ENCODE data around the gene CGNL1.

CGNL1 gene

GRCh38 chr15:57328897-57329296 is 47.4 kb upstream of the CGNL1 start:
- H3K14ac ChIP-seq (ENCODE audit: low read length in 2 of 2): no peak overlapping the region
- H4K91ac ChIP-seq (ENCODE audit: low read length): no peak overlapping the region
- no peak overlapping the region for H2AFZ ChIP-seq (ENCODE audit: low read depth, low read length)
- no peak overlapping the region for H3K4me2 ChIP-seq (ENCODE audit: low read length, poor library complexity, severe bottlenecking)
- H2BK5ac ChIP-seq (ENCODE audit: low read depth, low read length, poor library complexity, severe bottlenecking): no peak overlapping the region
- no peak overlapping the region for H3K23ac ChIP-seq (ENCODE audit: low read length in 2 of 2)
- no peak overlapping the region for H4K8ac ChIP-seq (ENCODE audit: low read length)
- H3K36me3 ChIP-seq (ENCODE audit: control insufficient read depth in 1 of 2, insufficient read depth in 2 of 2, low read depth in 1 of 2, low read length in 2 of 2): no peaks in the 10 kb centered on the region
- H3K27ac ChIP-seq (ENCODE audit: low read length, poor library complexity, severe bottlenecking): no peak overlapping the region
- peaks cover 11% of the 10 kb centered on the region for H3K4me1 ChIP-seq (ENCODE audit: control insufficient read depth, insufficient read depth, low read depth, low read length)
- H3K27me3 ChIP-seq (ENCODE audit: control insufficient read depth in 1 of 2, insufficient read depth in 1 of 2, low read length in 2 of 2): peaks cover 0 to 12% of the 10 kb centered on the region in 2 experiments
- H3K79me1 ChIP-seq (replicated peaks; ENCODE audit: low read length, poor library complexity, severe bottlenecking): no peaks in the 10 kb centered on the region
- no peak overlapping the region for H3K4ac ChIP-seq (ENCODE audit: low read depth in 1 of 2, low read length in 2 of 2)
- H2BK12ac ChIP-seq (ENCODE audit: low read length in 2 of 2): no peak overlapping the region
- peak overlapping the region; percentile 67 for H3K9ac ChIP-seq (ENCODE audit: low read length)
- WGBS: 86% methylated on average over 5 of the region's 5 CpGs
- no peak overlapping the region for H2BK15ac ChIP-seq (ENCODE audit: low read depth, poor library complexity, severe bottlenecking)
- no peak for DNase-seq
- H3K18ac ChIP-seq (ENCODE audit: low read depth in 1 of 2, low read length in 2 of 2): no peak overlapping the region
- H2AK5ac ChIP-seq (ENCODE audit: low read length, severe bottlenecking): no peak overlapping the region
- H3K9me3 ChIP-seq (ENCODE audit: control insufficient read depth, low read length): no peaks in the 10 kb centered on the region
- no peak overlapping the region for H2BK120ac ChIP-seq (ENCODE audit: low read depth, low read length)
- no peak overlapping the region for H3K4me3 ChIP-seq (ENCODE audit: insufficient read depth in 1 of 2, low read depth in 1 of 2, low read length in 2 of 2)

GRCh38 chr15:57329582-57330367 is 46.5 kb upstream of the CGNL1 start:
- no peak overlapping the region for H3K9ac ChIP-seq (ENCODE audit: low read length)
- no peak overlapping the region for H4K8ac ChIP-seq (ENCODE audit: low read length)
- no peak overlapping the region for H3K4ac ChIP-seq (ENCODE audit: low read depth in 1 of 2, low read length in 2 of 2)
- no peak overlapping the region for H3K18ac ChIP-seq (ENCODE audit: low read depth in 1 of 2, low read length in 2 of 2)
- H3K36me3 ChIP-seq (ENCODE audit: control insufficient read depth in 1 of 2, insufficient read depth in 2 of 2, low read depth in 1 of 2, low read length in 2 of 2): no peaks in the 10 kb centered on the region
- no peaks in the 10 kb centered on the region for H3K9me3 ChIP-seq (ENCODE audit: control insufficient read depth, low read length)
- no peak overlapping the region for H3K4me2 ChIP-seq (ENCODE audit: low read length, poor library complexity, severe bottlenecking)
- no peak overlapping the region for H2BK5ac ChIP-seq (ENCODE audit: low read depth, low read length, poor library complexity, severe bottlenecking)
- no peak overlapping the region for H3K27ac ChIP-seq (ENCODE audit: low read length, poor library complexity, severe bottlenecking)
- no peak for DNase-seq
- no peak overlapping the region for H3K23ac ChIP-seq (ENCODE audit: low read length in 2 of 2)
- peaks cover 17% of the 10 kb centered on the region for H3K4me1 ChIP-seq (ENCODE audit: control insufficient read depth, insufficient read depth, low read depth, low read length)
- H3K4me3 ChIP-seq (ENCODE audit: insufficient read depth in 1 of 2, low read depth in 1 of 2, low read length in 2 of 2): no peak overlapping the region
- H2AFZ ChIP-seq (ENCODE audit: low read depth, low read length): no peak overlapping the region
- 91% methylated on average over 13 of the region's 13 CpGs for WGBS
- H2BK15ac ChIP-seq (ENCODE audit: low read depth, poor library complexity, severe bottlenecking): no peak overlapping the region
- H3K79me1 ChIP-seq (replicated peaks; ENCODE audit: low read length, poor library complexity, severe bottlenecking): no peaks in the 10 kb centered on the region
- no peak overlapping the region for H2BK120ac ChIP-seq (ENCODE audit: low read depth, low read length)
- H4K91ac ChIP-seq (ENCODE audit: low read length): no peak overlapping the region
- H2BK12ac ChIP-seq (ENCODE audit: low read length in 2 of 2): no peak overlapping the region
- H2AK5ac ChIP-seq (ENCODE audit: low read length, severe bottlenecking): no peak overlapping the region
- no peak overlapping the region for H3K14ac ChIP-seq (ENCODE audit: low read length in 2 of 2)
- H3K27me3 ChIP-seq (ENCODE audit: control insufficient read depth in 1 of 2, insufficient read depth in 1 of 2, low read length in 2 of 2): peaks cover 0 to 12% of the 10 kb centered on the region in 2 experiments

- H3K4me3 ChIP-seq (ENCODE audit: insufficient read depth in 1 of 2, low read depth in 1 of 2, low read length in 2 of 2): no peak overlapping the region
- no peak overlapping the region for H3K4ac ChIP-seq (ENCODE audit: low read depth in 1 of 2, low read length in 2 of 2)
- no peaks in the 10 kb centered on the region for H3K79me1 ChIP-seq (replicated peaks; ENCODE audit: low read length, poor library complexity, severe bottlenecking)
- H3K9ac ChIP-seq (ENCODE audit: low read length): no peak overlapping the region
- no peak overlapping the region for H3K23ac ChIP-seq (ENCODE audit: low read length in 2 of 2)
- no peak overlapping the region for H3K4me2 ChIP-seq (ENCODE audit: low read length, poor library complexity, severe bottlenecking)
- no peaks in the 10 kb centered on the region for H3K36me3 ChIP-seq (ENCODE audit: control insufficient read depth in 1 of 2, insufficient read depth in 2 of 2, low read depth in 1 of 2, low read length in 2 of 2)
- 93% methylated on average over 14 of the region's 14 CpGs for WGBS
- H3K18ac ChIP-seq (ENCODE audit: low read depth in 1 of 2, low read length in 2 of 2): no peak overlapping the region
- peaks cover 17% of the 10 kb centered on the region for H3K4me1 ChIP-seq (ENCODE audit: control insufficient read depth, insufficient read depth, low read depth, low read length)
- no peaks in the 10 kb centered on the region for H3K9me3 ChIP-seq (ENCODE audit: control insufficient read depth, low read length)
- H2BK120ac ChIP-seq (ENCODE audit: low read depth, low read length): no peak overlapping the region
- H3K14ac ChIP-seq (ENCODE audit: low read length in 2 of 2): no peak overlapping the region
- no peak overlapping the region for H2BK15ac ChIP-seq (ENCODE audit: low read depth, poor library complexity, severe bottlenecking)
- H2AK5ac ChIP-seq (ENCODE audit: low read length, severe bottlenecking): no peak overlapping the region
- no peak overlapping the region for H3K27ac ChIP-seq (ENCODE audit: low read length, poor library complexity, severe bottlenecking)
- H3K27me3 ChIP-seq (ENCODE audit: control insufficient read depth in 1 of 2, insufficient read depth in 1 of 2, low read length in 2 of 2): peaks cover 0 to 12% of the 10 kb centered on the region in 2 experiments
- H4K8ac ChIP-seq (ENCODE audit: low read length): no peak overlapping the region
- H4K91ac ChIP-seq (ENCODE audit: low read length): no peak overlapping the region
- DNase-seq: no peak
- no peak overlapping the region for H2BK12ac ChIP-seq (ENCODE audit: low read length in 2 of 2)
- no peak overlapping the region for H2AFZ ChIP-seq (ENCODE audit: low read depth, low read length)
- no peak overlapping the region for H2BK5ac ChIP-seq (ENCODE audit: low read depth, low read length, poor library complexity, severe bottlenecking)
Observed at GRCh38 chr15:57330619-57331340, 45.5 kb upstream of the CGNL1 start.

GRCh38 chr15:57332326-57332725 is 44.0 kb upstream of the CGNL1 start:
- Histone ChIP-seq H3K18ac (ENCODE audit: low read depth in 1 of 2, low read length in 2 of 2) (no peak overlapping the region), H3K27ac (ENCODE audit: low read length, poor library complexity, severe bottlenecking) (no peak overlapping the region), H2BK5ac (ENCODE audit: low read depth, low read length, poor library complexity, severe bottlenecking) (no peak overlapping the region), H3K4me2 (ENCODE audit: low read length, poor library complexity, severe bottlenecking) (no peak overlapping the region), H2AFZ (ENCODE audit: low read depth, low read length) (no peak overlapping the region), H3K4me3 (ENCODE audit: insufficient read depth in 1 of 2, low read depth in 1 of 2, low read length in 2 of 2) (no peak overlapping the region), H4K8ac (ENCODE audit: low read length) (no peak overlapping the region), H3K14ac (ENCODE audit: low read length in 2 of 2) (no peak overlapping the region), H3K27me3 (ENCODE audit: control insufficient read depth in 1 of 2, insufficient read depth in 1 of 2, low read length in 2 of 2) (peaks cover 0 to 12% of the 10 kb centered on the region in 2 experiments), H4K91ac (ENCODE audit: low read length) (no peak overlapping the region), H3K79me1 (replicated peaks; ENCODE audit: low read length, poor library complexity, severe bottlenecking) (no peaks in the 10 kb centered on the region), H3K4ac (ENCODE audit: low read depth in 1 of 2, low read length in 2 of 2) (no peak overlapping the region), H3K36me3 (ENCODE audit: control insufficient read depth in 1 of 2, insufficient read depth in 2 of 2, low read depth in 1 of 2, low read length in 2 of 2) (no peaks in the 10 kb centered on the region), H3K9me3 (ENCODE audit: control insufficient read depth, low read length) (no peaks in the 10 kb centered on the region), H2BK120ac (ENCODE audit: low read depth, low read length) (no peak overlapping the region), H2BK12ac (ENCODE audit: low read length in 2 of 2) (no peak overlapping the region), H3K4me1 (ENCODE audit: control insufficient read depth, insufficient read depth, low read depth, low read length) (peaks cover 15% of the 10 kb centered on the region), H3K23ac (ENCODE audit: low read length in 2 of 2) (no peak overlapping the region), H3K9ac (ENCODE audit: low read length) (no peak overlapping the region), H2BK15ac (ENCODE audit: low read depth, poor library complexity, severe bottlenecking) (no peak overlapping the region), H2AK5ac (ENCODE audit: low read length, severe bottlenecking) (peak overlapping the region; percentile 51)
- no peak for DNase-seq
- 94% methylated on average over 7 of the region's 8 CpGs for WGBS
